HCT116 (cell line): ENCODE measurements around the gene SLC6A13.
"Not testable (repeated sequence)": the region's sequence is repeated elsewhere in the genome, so short reads cannot be mapped to it uniquely, and the experiment has no call there.

Source experiments
- CEBPB ChIP-seq: IDR thresholded peaks from 2 replicates; pipeline ENCODE4 v1.6.1; 2012; ENCODE audit warnings: low read depth
- EZH2 ChIP-seq: fragments of 200-600 bp; sonication (generic); IDR thresholded peaks from 2 replicates; pipeline ENCODE4 v1.6.1; 2017; ENCODE audit warnings: antibody characterized with exemption, mixed run types
- EZH2phosphoT487 ChIP-seq: fragments of 200-600 bp; IDR thresholded peaks from 2 replicates; pipeline ENCODE4 v1.6.1; 2018; ENCODE audit warnings: antibody characterized with exemption, borderline replicate concordance
- JUND ChIP-seq: IDR thresholded peaks from 2 replicates; pipeline ENCODE4 v1.6.1; 2012
- POLR2A ChIP-seq: IDR thresholded peaks from 2 replicates; pipeline ENCODE4 v1.7.0; 2011; ENCODE audit warnings: borderline replicate concordance; ENCODE audit not compliant: insufficient read depth, insufficient read length; ENCODE audit errors: extremely low read depth
- POLR2AphosphoS5 ChIP-seq: IDR thresholded peaks from 2 replicates; pipeline ENCODE4 v1.6.1; 2011; ENCODE audit warnings: mild to moderate bottlenecking, low read depth, low read length, moderate library complexity
- SIN3A ChIP-seq: IDR thresholded peaks from 2 replicates; pipeline ENCODE4 v1.6.1; 2012; ENCODE audit warnings: low read depth
- SP1 ChIP-seq: IDR thresholded peaks from 2 replicates; pipeline ENCODE4 v1.6.1; 2012; ENCODE audit warnings: low read depth
- TCF7L2 ChIP-seq: IDR thresholded peaks from 2 replicates; pipeline ENCODE4 v1.7.0; 2011; ENCODE audit warnings: borderline replicate concordance, inconsistent platforms; ENCODE audit not compliant: insufficient read depth, insufficient read length; ENCODE audit errors: extremely low read depth
- YY1 ChIP-seq: IDR thresholded peaks from 2 replicates; pipeline ENCODE4 v1.6.1; 2011; ENCODE audit warnings: low read length, low read depth, moderate library complexity, mild to moderate bottlenecking; ENCODE audit not compliant: insufficient replicate concordance; ENCODE audit errors: extremely low read depth
- TF ChIP-seq, protein P1 (sequence below), 3 experiments: fragments of 200-600 bp in 1 of 3; sonication (generic) in 1 of 3; IDR thresholded peaks in 2 of 3; conservative IDR thresholded peaks in 1 of 3; 2 replicates each; pipeline ENCODE4 v1.5.1; 2012 to 2017; ENCODE audit warnings: low read depth in 2 of 3, low read length in 2 of 3, antibody characterized with exemption in 1 of 3, borderline replicate concordance in 1 of 3, control low read depth in 1 of 3, mild to moderate bottlenecking in 1 of 3, mixed read lengths in 1 of 3, mixed run types in 1 of 3, moderate library complexity in 1 of 3; ENCODE audit not compliant: insufficient read depth in 1 of 3
- TF ChIP-seq, protein P2 (sequence below): IDR thresholded peaks from 2 replicates; pipeline ENCODE4 v1.6.1; 2012
- TF ChIP-seq, protein P3 (sequence below): IDR thresholded peaks from 2 replicates; pipeline ENCODE4 v1.6.1; 2012

DNA sequence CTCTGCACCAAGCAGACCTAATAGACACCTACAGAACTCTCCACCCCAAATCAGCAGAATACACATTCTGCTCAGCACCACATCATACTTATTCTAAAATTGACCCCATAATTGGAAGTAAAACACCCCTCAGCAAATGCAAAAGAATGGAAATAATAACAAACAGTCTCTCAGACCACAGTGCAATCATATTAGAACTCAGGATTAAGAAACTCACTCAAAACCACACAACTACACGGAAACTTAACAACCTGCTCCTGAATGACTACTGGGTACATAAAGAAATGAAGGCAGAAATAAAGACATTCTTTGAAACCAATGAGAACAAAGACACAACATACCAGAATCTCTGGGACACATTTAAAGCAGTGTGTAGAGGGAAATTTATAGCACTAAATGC lies 37.5 kb upstream of the SLC6A13 start:
- not testable (repeated sequence) for TF ChIP-seq SP1, YY1, JUND, SIN3A, POLR2A, POLR2AphosphoS5, TCF7L2, EZH2, EZH2phosphoT487, CEBPB
- TF ChIP-seq, protein P1, sequence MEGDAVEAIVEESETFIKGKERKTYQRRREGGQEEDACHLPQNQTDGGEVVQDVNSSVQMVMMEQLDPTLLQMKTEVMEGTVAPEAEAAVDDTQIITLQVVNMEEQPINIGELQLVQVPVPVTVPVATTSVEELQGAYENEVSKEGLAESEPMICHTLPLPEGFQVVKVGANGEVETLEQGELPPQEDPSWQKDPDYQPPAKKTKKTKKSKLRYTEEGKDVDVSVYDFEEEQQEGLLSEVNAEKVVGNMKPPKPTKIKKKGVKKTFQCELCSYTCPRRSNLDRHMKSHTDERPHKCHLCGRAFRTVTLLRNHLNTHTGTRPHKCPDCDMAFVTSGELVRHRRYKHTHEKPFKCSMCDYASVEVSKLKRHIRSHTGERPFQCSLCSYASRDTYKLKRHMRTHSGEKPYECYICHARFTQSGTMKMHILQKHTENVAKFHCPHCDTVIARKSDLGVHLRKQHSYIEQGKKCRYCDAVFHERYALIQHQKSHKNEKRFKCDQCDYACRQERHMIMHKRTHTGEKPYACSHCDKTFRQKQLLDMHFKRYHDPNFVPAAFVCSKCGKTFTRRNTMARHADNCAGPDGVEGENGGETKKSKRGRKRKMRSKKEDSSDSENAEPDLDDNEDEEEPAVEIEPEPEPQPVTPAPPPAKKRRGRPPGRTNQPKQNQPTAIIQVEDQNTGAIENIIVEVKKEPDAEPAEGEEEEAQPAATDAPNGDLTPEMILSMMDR (IDR thresholded peaks at IDR 0.05 in 2 of 3, conservative IDR thresholded peaks at IDR 0.05 in 1 of 3; ENCODE audit: borderline replicate concordance in 1 of 3, insufficient read depth in 1 of 3, low read depth in 2 of 3, low read length in 2 of 3): not testable (repeated sequence)
- TF ChIP-seq, protein P2, sequence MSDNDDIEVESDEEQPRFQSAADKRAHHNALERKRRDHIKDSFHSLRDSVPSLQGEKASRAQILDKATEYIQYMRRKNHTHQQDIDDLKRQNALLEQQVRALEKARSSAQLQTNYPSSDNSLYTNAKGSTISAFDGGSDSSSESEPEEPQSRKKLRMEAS: not testable (repeated sequence)
- TF ChIP-seq, protein P3, sequence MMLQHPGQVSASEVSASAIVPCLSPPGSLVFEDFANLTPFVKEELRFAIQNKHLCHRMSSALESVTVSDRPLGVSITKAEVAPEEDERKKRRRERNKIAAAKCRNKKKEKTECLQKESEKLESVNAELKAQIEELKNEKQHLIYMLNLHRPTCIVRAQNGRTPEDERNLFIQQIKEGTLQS: not testable (repeated sequence)
